B cell (primary cell): Measurements from ENCODE around the gene MIF. TPM values are rescaled to one million over a fixed set of nuclear protein-coding genes. Genes with fewer than 3 reads are reported as not detected.
A peak's percentile ranks its signal among the peaks of the same experiment; 100 is the strongest.

Experiments used
- ATAC-seq: fragments of 200-7000 bp; cut with Tn5 transposase; one replicate; pipeline ENCODE4 v1.10.0; 2021; ENCODE audit warnings: low read depth, mild to moderate bottlenecking, moderate number of reproducible peaks, moderate library complexity
- CTCF ChIA-PET: fragments of 350-600 bp; sonication (Branson Sonifier 250); formaldehyde crosslinking; loops from one replicate; lab custom pipeline; 2021; ENCODE audit warnings: antibody characterized with exemption, inconsistent platforms; lab: Charles Lee
- POLR2A ChIA-PET: fragments of 350-600 bp; sonication (Branson Sonifier 250); formaldehyde crosslinking; loops from one replicate; lab custom pipeline; 2021; ENCODE audit warnings: antibody characterized with exemption; lab: Charles Lee
- DNase-seq: peaks from one replicate; pipeline ENCODE4 v3.0.0; 2013
- H2AFZ ChIP-seq: 2 replicates; pipeline ENCODE4 v1.6.1; 2012; ENCODE audit warnings: mild to moderate bottlenecking, low read depth, low read length; ENCODE audit not compliant: insufficient read depth, poor library complexity, severe bottlenecking
- H3K27ac ChIP-seq, 2 donors: 1 replicate in 1 of 2; 2 replicates in 1 of 2; pipeline ENCODE4 v1.5.1; 2012 to 2013; ENCODE audit warnings: low read length in 2 of 2, mild to moderate bottlenecking in 2 of 2, moderate library complexity in 1 of 2
- H3K27me3 ChIP-seq, 4 experiments: fragments of 200-600 bp in 1 of 4; sonication (generic) in 1 of 4; replicated peaks in 1 of 4; 1 replicate in 2 of 4; 2 replicates in 2 of 4; pipeline versions ENCODE4 v1.6.1 to v1.7.0; 2013 to 2016; ENCODE audit warnings: low read length in 3 of 4, mild to moderate bottlenecking in 2 of 4, mixed read lengths in 1 of 4, moderate library complexity in 1 of 4; ENCODE audit not compliant: insufficient read depth in 4 of 4, control insufficient read depth in 3 of 4; ENCODE audit errors: control extremely low read depth in 1 of 4
- H3K36me3 ChIP-seq, 2 experiments: replicated peaks in 1 of 2; 1 replicate in 1 of 2; 2 replicates in 1 of 2; pipeline versions ENCODE4 v1.6.1 to v1.7.1; 2013; ENCODE audit warnings: low read length in 1 of 2; ENCODE audit not compliant: insufficient read depth in 2 of 2, control insufficient read depth in 1 of 2; ENCODE audit errors: control extremely low read depth in 1 of 2, extremely low read depth in 1 of 2
- H3K4me1 ChIP-seq, 2 donors: fragments of 200-600 bp in 1 of 2; sonication (generic) in 1 of 2; 1 replicate in 1 of 2; 2 replicates in 1 of 2; pipeline versions ENCODE4 v1.5.1 to v1.6.1; 2013 to 2017; ENCODE audit warnings: low read length in 2 of 2; ENCODE audit not compliant: control insufficient read depth in 2 of 2, insufficient read depth in 2 of 2
- H3K4me2 ChIP-seq: replicated peaks from 2 replicates; pipeline ENCODE3; 2012; ENCODE audit warnings: mild to moderate bottlenecking, low read depth, low read length; ENCODE audit not compliant: poor library complexity, severe bottlenecking
- H3K4me3 ChIP-seq, 5 experiments: fragments of 200-600 bp in 1 of 5; sonication (generic) in 1 of 5; 1 replicate in 3 of 5; 2 replicates in 2 of 5; pipeline versions ENCODE4 v1.5.1 to v1.7.0; 2011 to 2016; ENCODE audit warnings: low read length in 4 of 5, mild to moderate bottlenecking in 4 of 5, low read depth in 2 of 5, control low read depth in 1 of 5, moderate library complexity in 1 of 5; ENCODE audit not compliant: insufficient read depth in 1 of 5; ENCODE audit errors: control extremely low read depth in 1 of 5, extremely low read depth in 1 of 5
- H3K79me2 ChIP-seq: fragments of 200-600 bp; sonication (generic); one replicate; pipeline ENCODE4 v1.6.0; 2016; ENCODE audit warnings: low read length; ENCODE audit not compliant: control insufficient read depth, insufficient read depth
- H3K9ac ChIP-seq: fragments of 200-600 bp; sonication (generic); 2 replicates; pipeline ENCODE4 v1.6.1; 2017; ENCODE audit warnings: mild to moderate bottlenecking, low read length, moderate library complexity
- H3K9me3 ChIP-seq, 3 donors: one replicate each; pipeline versions ENCODE4 v1.6.1 to v1.7.1; 2013; ENCODE audit warnings: low read length in 2 of 3; ENCODE audit not compliant: control insufficient read depth in 2 of 3, insufficient read depth in 1 of 3; ENCODE audit errors: control extremely low read depth in 1 of 3
- H4K20me1 ChIP-seq: 2 replicates; pipeline ENCODE4 v1.6.0; 2012; ENCODE audit warnings: mild to moderate bottlenecking, low read length; ENCODE audit not compliant: insufficient read depth, control insufficient read depth, poor library complexity, severe bottlenecking
- H3K27ac Mint-ChIP-seq: one replicate; pipeline ENCODE4 v1.8.0; 2021; ENCODE audit warnings: mixed read lengths
- H3K27me3 Mint-ChIP-seq: one replicate; pipeline ENCODE4 v1.8.0; 2021; ENCODE audit warnings: mixed read lengths
- H3K4me1 Mint-ChIP-seq: one replicate; pipeline ENCODE4 v1.8.0; 2021; ENCODE audit warnings: mixed read lengths
- H3K4me3 Mint-ChIP-seq: one replicate; pipeline ENCODE4 v1.8.0; 2021; ENCODE audit warnings: mixed read lengths
- H3K9me3 Mint-ChIP-seq: one replicate; pipeline ENCODE4 v1.8.0; 2022; ENCODE audit warnings: mixed read lengths; ENCODE audit not compliant: insufficient read depth
- EZH2 ChIP-seq: IDR thresholded peaks from 2 replicates; pipeline ENCODE4 v1.6.1; 2012; ENCODE audit warnings: borderline replicate concordance, low read depth, mild to moderate bottlenecking, moderate library complexity, low read length; ENCODE audit not compliant: insufficient read depth, poor library complexity, severe bottlenecking
- WGBS: methylation state at CpG from one replicate; pipeline ENCODE4 v1.1.5; 2013; ENCODE audit warnings: missing lambda C conversion rate; ENCODE audit not compliant: insufficient coverage; 5-methylcytosine and 5-hydroxymethylcytosine counted together
- intact Hi-C: fragments of 100-400 bp; cut with micrococcal nuclease; formaldehyde crosslinking; loops from one replicate; pipeline ENCODE4 v1.10.0; 2022
- polyA plus RNA-seq: library from polyadenylated mRNA; depleted of rRNA; stranded (reverse); fragments of >200 nt; gene quantifications from 2 replicates; pipeline ENCODE4 v1.2.3, GENCODE V29; 2012
- total RNA-seq, 2 donors: library from RNA; stranded (reverse); fragments of 120-200 nt in 1 of 2; gene quantifications; 1 replicate in 1 of 2; 2 replicates in 1 of 2; pipeline versions ENCODE4 v1.2.3 to v1.2.4, GENCODE V29; 2013 to 2022
- TF ChIP-seq, protein P1 (sequence below): fragments of 200-600 bp; IDR thresholded peaks from one replicate; pipeline ENCODE4 v1.8.0; 2022; ENCODE audit warnings: antibody characterized with exemption, mild to moderate bottlenecking

Gene MIF
- total and polyA plus RNA-seq, 2 donors (not counting 1 experiment from before 2014, with no cell fraction given) = 143 to 272 TPM

DNA sequence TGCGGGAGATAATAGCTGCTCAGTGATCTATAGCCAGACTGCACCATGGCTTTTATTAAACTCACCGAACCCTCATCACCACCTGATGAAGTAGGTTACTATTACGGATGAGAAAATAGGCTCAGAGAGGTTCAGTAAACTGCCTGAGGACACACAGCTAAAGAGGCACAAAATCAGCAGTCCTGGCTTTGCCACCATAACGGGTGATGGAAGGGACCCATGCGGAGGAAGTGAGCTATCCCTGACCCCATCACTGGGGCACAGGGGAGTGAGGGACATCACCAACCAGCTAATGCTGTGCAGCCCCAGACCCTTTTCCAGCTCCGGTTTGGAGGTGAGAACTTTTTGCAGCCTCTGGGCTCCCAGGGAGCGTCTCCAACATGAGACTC lies 48.1 kb upstream of the MIF start:
- Mint-ChIP-seq H3K27ac (peak overlapping the region; percentile 98), H3K9me3 (no peaks in the 10 kb centered on the region), H3K27me3 (no peaks in the 10 kb centered on the region), H3K4me1 (peaks cover 86% of the 10 kb centered on the region), H3K4me3 (peak overlapping the region; percentile 79)
- POLR2A ChIA-PET = interaction anchor here (0.8 to 4.5 kb wide), 12 partner anchors 10 to 110 kb away, joined by 3 to 50 read pairs (median 7); partner anchors contain the start of genes CHCHD10, MIF, MMP11 and SLC2A11
- Histone ChIP-seq H3K27me3 (no peaks in the 10 kb centered on the region), H2AFZ (peak overlapping the region; percentile 3), H3K36me3 (no peaks in the 10 kb centered on the region), H3K4me3 (no peak overlapping the region), H3K9me3 (peaks cover 0 to 5% (median 0%) of the 10 kb centered on the region in 3 donors), H3K4me1 (peaks cover 54 to 85% of the 10 kb centered on the region in 2 donors), H3K4me2 (peak overlapping the region; percentile 75), H4K20me1 (no peaks in the 10 kb centered on the region), H3K27ac (no peak overlapping the region), H3K9ac (no peak overlapping the region), H3K79me2 (peaks cover 10% of the 10 kb centered on the region)
- no peak for TF ChIP-seq EZH2
- TF ChIP-seq, protein P1, sequence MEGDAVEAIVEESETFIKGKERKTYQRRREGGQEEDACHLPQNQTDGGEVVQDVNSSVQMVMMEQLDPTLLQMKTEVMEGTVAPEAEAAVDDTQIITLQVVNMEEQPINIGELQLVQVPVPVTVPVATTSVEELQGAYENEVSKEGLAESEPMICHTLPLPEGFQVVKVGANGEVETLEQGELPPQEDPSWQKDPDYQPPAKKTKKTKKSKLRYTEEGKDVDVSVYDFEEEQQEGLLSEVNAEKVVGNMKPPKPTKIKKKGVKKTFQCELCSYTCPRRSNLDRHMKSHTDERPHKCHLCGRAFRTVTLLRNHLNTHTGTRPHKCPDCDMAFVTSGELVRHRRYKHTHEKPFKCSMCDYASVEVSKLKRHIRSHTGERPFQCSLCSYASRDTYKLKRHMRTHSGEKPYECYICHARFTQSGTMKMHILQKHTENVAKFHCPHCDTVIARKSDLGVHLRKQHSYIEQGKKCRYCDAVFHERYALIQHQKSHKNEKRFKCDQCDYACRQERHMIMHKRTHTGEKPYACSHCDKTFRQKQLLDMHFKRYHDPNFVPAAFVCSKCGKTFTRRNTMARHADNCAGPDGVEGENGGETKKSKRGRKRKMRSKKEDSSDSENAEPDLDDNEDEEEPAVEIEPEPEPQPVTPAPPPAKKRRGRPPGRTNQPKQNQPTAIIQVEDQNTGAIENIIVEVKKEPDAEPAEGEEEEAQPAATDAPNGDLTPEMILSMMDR = no peak
- 89% methylated on average over 4 of the region's 7 CpGs for WGBS
- DNase-seq (no peak), ATAC-seq (no peak)
- CTCF ChIA-PET = interaction anchor here (0.8 to 9.7 kb wide), 15 partner anchors 12 to 257 kb away, joined by 3 to 183 read pairs (median 4); partner anchors contain the start of genes CHCHD10, MMP11, SLC2A11 and VPREB3
- intact Hi-C loops = loop anchor here (5.0 to 10.0 kb wide), 3 partner anchors 219 to 701 kb away; partner anchors contain the start of genes RAB36 and RSPH14

DNA sequence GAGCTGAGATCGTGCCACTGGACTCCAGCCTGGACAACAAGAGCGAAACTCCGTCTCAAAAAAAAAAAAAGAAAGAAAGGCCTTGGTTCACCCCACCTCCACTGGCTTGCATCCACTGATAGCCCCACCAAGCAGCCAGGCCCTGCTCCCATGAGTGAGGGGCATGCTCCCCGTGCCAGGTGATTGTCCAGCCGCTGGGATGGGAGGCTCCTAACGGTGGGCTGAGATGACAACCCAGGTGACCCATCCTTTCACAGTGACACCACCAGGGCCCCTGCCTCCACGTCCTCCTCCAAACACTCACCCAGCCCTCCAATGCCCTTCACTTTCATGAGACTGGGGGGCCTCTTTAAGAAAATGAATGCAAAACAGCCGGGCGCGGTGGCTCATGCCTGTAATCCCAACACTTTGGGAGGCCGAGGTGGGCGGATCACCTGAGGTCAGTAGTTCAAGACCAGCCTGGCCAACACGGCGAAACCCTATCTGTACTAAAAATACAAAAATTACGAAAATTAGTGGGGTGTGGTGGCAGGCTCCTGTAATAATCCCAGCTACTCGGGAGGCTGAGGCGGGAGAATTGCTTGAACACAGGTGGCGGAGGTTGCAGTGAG lies 46.8 kb upstream of the MIF start:
- POLR2A ChIA-PET = interaction anchor here (0.7 to 3.8 kb wide), 10 partner anchors 10 to 240 kb away, joined by 3 to 50 read pairs (median 5); partner anchors contain the start of genes C22orf15, MMP11, SLC2A11 and SMARCB1
- Histone ChIP-seq H3K4me1 (peaks cover 54 to 81% of the 10 kb centered on the region in 2 donors), H4K20me1 (no peaks in the 10 kb centered on the region), H2AFZ (no peak overlapping the region), H3K9me3 (peaks cover 0 to 5% (median 0%) of the 10 kb centered on the region in 3 donors), H3K9ac (no peak overlapping the region), H3K4me2 (peak overlapping the region; percentile 34), H3K36me3 (no peaks in the 10 kb centered on the region), H3K4me3 (peak overlapping the region in 1 of 5 experiments; percentile 6), H3K27me3 (no peaks in the 10 kb centered on the region), H3K79me2 (peaks cover 10% of the 10 kb centered on the region), H3K27ac (no peak overlapping the region)
- 79% methylated on average over 12 of the region's 18 CpGs for WGBS
- peaks cover 82% of the 10 kb centered on the region for H3K4me1 Mint-ChIP-seq
- intact Hi-C loops = loop anchor here (5.0 to 10.0 kb wide), 3 partner anchors 220 to 703 kb away; partner anchors contain the start of genes RAB36 and RSPH14
- no peak for DNase-seq
- no peak for ATAC-seq
- peak overlapping the region; percentile 74 for H3K27ac Mint-ChIP-seq
- H3K27me3 Mint-ChIP-seq = no peaks in the 10 kb centered on the region
- CTCF ChIA-PET = interaction anchor here (0.7 to 9.7 kb wide), 14 partner anchors 9 to 306 kb away, joined by 3 to 183 read pairs (median 4); partner anchors contain the start of genes CHCHD10, DERL3, MMP11 and SLC2A11
- H3K4me3 Mint-ChIP-seq = peak overlapping the region; percentile 39
- TF ChIP-seq EZH2 = no peak
- TF ChIP-seq, protein P1 = no peak
- no peaks in the 10 kb centered on the region for H3K9me3 Mint-ChIP-seq
